ENCODE results near the gene CORO2B. TPM values are rescaled to one million over a fixed set of nuclear protein-coding genes. Genes with fewer than 3 reads are reported as not detected.

Gene CORO2B
- total and polyA plus RNA-seq, 11 donors = 3.0 to 9.1 (median 5.0) TPM

GRCh38 chr15:68587769-68588385, 9.1 kb downstream of the CORO2B start:
- Histone ChIP-seq H3K27ac (peak overlapping the region in 4 of 12 donors; percentile 7 to 46 (median 32)), H3K4me1 (peaks cover 0 to 73% (median 24%) of the 10 kb centered on the region in 12 donors), H3K4me3 (no peak overlapping the region), H3K36me3 (no peaks in the 10 kb centered on the region), H3K9me3 (no peaks in the 10 kb centered on the region), H3K27me3 (no peaks in the 10 kb centered on the region)
- WGBS, 4 donors = 83 to 86% (median 85%) methylated on average over 4 of the region's 4 CpGs
- no peak for ATAC-seq
- DNase-seq = no peak
- intact Hi-C loops (cut with DNase I) = loop anchor here in 2 of 10 donors (10.0 kb wide), 1 partner anchor 47 kb away; no protein-coding TSS in a partner anchor
- TF ChIP-seq CTCF (IDR thresholded peaks at IDR 0.05) = no peak
- no peak for TF ChIP-seq POLR2A (IDR thresholded peaks at IDR 0.05)

- Histone ChIP-seq H3K36me3 (no peaks in the 10 kb centered on the region), H3K27ac (no peak overlapping the region), H3K4me1 (peaks cover 0 to 72% (median 23%) of the 10 kb centered on the region in 12 donors), H3K4me3 (no peak overlapping the region), H3K27me3 (peaks cover 0 to 2% (median 0%) of the 10 kb centered on the region in 9 donors), H3K9me3 (no peaks in the 10 kb centered on the region)
- ATAC-seq (no peak), DNase-seq (no peak)
- intact Hi-C loops (cut with DNase I) = loop anchor here in 2 of 10 donors (10.0 kb wide), 1 partner anchor 46 kb away; no protein-coding TSS in a partner anchor
- 87 to 95% (median 92%) methylated on average over 2 of the region's 2 CpGs for WGBS, 4 donors
- no peak for TF ChIP-seq CTCF (IDR thresholded peaks at IDR 0.05)
- no peak for TF ChIP-seq POLR2A (IDR thresholded peaks at IDR 0.05)
Measured at GRCh38 chr15:68589053-68589452, 10.3 kb downstream of the CORO2B start.

GRCh38 chr15:68589783-68590710, 11.3 kb downstream of the CORO2B start:
- peak in 1 of 5 donors; percentile 26 for DNase-seq
- H3K4me3 ChIP-seq = no peak overlapping the region
- peak overlapping the region in 1 of 12 donors; percentile 17 for H3K27ac ChIP-seq
- no peaks in the 10 kb centered on the region for H3K36me3 ChIP-seq
- peak in 1 of 4 donors; percentile 8 for ATAC-seq
- peaks cover 0 to 70% (median 24%) of the 10 kb centered on the region in 12 donors for H3K4me1 ChIP-seq
- H3K27me3 ChIP-seq = peaks cover 0 to 4% (median 0%) of the 10 kb centered on the region in 9 donors
- whole genome bisulfite sequencing, 4 donors = 72 to 85% (median 77%) methylated on average over 12 to 15 of the region's 15 CpGs
- intact Hi-C loops (cut with DNase I) = loop anchor here in 2 of 10 donors (10.0 kb wide), 1 partner anchor 45 kb away; no protein-coding TSS in a partner anchor
- TF ChIP-seq CTCF (IDR thresholded peaks at IDR 0.05) (no peak), POLR2A (IDR thresholded peaks at IDR 0.05) (no peak)
- no peaks in the 10 kb centered on the region for H3K9me3 ChIP-seq
